NB4 (cell line): ENCODE results near the gene HTR2C.

ENCODE experiments used
- DNase-seq: peaks from one replicate; pipeline ENCODE4 v3.0.0; 2010; ENCODE audit warnings: low read depth
- H3K4me3 ChIP-seq: one replicate; pipeline ENCODE4 v1.5.1; 2011; ENCODE audit warnings: mild to moderate bottlenecking, low read depth, low read length, moderate library complexity
- MYC ChIP-seq: IDR thresholded peaks from 2 replicates; pipeline ENCODE4 v1.6.1; 2011; ENCODE audit warnings: low read depth, low read length
- POLR2A ChIP-seq: IDR thresholded peaks from 2 replicates; pipeline ENCODE4 v1.6.1; 2011; ENCODE audit warnings: mild to moderate bottlenecking; ENCODE audit not compliant: insufficient read length; ENCODE audit errors: extremely low read depth
- TF ChIP-seq, protein P1 (sequence below): IDR thresholded peaks from one replicate; pipeline ENCODE4 v1.5.1; 2012; ENCODE audit warnings: low read depth, low read length
- TF ChIP-seq, protein P2 (sequence below): IDR thresholded peaks from 2 replicates; pipeline ENCODE4 v1.6.1; 2011; ENCODE audit warnings: low read depth, low read length

HTR2C gene

DNA sequence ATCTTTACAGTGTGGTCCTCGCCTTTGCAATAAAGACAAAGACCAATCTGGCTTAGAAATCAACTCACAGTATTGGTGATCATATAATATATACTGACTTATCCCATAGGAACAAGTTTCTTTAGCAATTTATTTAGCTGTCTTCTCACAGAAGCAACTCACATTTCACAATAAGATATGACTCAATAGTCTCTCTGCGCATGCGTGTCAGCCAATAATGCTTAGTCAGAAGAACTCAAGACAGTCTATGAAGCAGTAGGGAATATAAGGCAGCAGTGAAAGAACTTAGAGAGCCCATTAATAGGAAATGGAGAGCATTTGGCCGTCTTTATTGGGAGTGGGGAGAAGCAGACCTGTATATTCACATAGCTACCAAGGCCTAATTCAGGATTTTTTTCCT, 216.8 kb downstream of the HTR2C start:
- TF ChIP-seq, protein P1, sequence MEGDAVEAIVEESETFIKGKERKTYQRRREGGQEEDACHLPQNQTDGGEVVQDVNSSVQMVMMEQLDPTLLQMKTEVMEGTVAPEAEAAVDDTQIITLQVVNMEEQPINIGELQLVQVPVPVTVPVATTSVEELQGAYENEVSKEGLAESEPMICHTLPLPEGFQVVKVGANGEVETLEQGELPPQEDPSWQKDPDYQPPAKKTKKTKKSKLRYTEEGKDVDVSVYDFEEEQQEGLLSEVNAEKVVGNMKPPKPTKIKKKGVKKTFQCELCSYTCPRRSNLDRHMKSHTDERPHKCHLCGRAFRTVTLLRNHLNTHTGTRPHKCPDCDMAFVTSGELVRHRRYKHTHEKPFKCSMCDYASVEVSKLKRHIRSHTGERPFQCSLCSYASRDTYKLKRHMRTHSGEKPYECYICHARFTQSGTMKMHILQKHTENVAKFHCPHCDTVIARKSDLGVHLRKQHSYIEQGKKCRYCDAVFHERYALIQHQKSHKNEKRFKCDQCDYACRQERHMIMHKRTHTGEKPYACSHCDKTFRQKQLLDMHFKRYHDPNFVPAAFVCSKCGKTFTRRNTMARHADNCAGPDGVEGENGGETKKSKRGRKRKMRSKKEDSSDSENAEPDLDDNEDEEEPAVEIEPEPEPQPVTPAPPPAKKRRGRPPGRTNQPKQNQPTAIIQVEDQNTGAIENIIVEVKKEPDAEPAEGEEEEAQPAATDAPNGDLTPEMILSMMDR: no peak
- TF ChIP-seq POLR2A (no peak), MYC (no peak)
- TF ChIP-seq, protein P2, sequence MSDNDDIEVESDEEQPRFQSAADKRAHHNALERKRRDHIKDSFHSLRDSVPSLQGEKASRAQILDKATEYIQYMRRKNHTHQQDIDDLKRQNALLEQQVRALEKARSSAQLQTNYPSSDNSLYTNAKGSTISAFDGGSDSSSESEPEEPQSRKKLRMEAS: no peak
- DNase-seq: peak; percentile 76
- no peak overlapping the region for H3K4me3 ChIP-seq

DNA sequence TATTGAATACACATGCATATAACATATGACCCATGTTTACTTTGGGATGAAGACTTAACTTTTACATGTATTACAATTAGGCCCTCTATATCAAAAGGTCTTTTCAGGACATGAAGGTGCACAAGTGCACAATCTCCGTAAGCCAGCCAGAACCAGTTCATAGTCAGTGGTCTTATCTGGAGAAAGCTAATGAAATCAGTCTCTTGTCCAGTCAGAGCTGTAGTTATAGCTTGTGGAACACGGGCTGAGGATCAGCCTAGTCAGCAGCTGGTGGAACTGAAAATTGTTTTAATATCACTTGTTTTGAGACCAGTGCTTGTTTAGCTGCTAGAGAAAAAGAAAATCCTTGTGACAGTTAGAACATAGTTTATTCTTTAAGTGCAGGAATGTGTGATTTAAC, 235.6 kb downstream of the HTR2C start:
- TF ChIP-seq, protein P1: no peak
- TF ChIP-seq POLR2A (no peak), MYC (no peak)
- TF ChIP-seq, protein P2: no peak
- no peak for DNase-seq
- H3K4me3 ChIP-seq: no peak overlapping the region

DNA sequence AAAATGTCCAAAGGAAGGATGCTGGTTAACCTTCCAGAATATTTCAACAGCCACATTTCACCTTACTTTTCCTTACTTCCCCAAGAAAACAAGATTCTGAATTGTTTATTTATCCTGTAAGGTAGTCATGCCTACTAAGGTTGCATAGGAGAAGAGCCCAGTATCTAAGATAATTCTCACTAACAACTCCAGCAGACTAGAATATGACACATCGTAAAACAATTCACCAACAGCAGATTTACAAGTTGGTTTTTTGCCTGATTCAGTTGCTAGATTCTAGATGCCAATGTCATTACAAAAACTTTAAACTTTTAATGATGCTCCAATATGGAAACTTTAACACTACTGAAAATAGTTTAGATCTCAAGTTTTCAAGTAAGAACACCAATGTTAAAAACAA, 257.2 kb downstream of the HTR2C start:
- no peak for DNase-seq
- TF ChIP-seq, protein P1: no peak
- TF ChIP-seq MYC (no peak), POLR2A (no peak)
- TF ChIP-seq, protein P2: no peak
- no peak overlapping the region for H3K4me3 ChIP-seq

DNA sequence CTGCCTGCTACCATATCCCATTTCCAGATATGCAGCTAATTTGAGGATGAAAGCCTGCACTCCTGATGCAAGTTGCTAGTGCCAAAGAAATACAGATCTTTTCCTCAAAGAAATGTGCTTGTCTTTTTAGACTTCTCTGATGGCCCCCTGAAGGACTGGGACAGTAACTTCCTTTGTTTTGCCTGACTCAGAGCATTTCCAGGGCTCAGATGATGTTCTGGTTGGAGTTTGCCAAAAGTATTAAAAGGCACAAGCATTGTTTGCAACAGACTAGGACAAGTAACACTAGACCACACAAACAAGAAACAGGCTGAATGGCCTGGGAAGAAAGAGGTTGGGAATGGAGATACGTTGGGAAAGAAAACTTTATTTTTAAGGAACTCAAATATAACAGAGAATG, 258.3 kb downstream of the HTR2C start:
- no peak overlapping the region for H3K4me3 ChIP-seq
- TF ChIP-seq, protein P1: no peak
- no peak for TF ChIP-seq MYC
- no peak for TF ChIP-seq POLR2A
- DNase-seq: no peak

DNA sequence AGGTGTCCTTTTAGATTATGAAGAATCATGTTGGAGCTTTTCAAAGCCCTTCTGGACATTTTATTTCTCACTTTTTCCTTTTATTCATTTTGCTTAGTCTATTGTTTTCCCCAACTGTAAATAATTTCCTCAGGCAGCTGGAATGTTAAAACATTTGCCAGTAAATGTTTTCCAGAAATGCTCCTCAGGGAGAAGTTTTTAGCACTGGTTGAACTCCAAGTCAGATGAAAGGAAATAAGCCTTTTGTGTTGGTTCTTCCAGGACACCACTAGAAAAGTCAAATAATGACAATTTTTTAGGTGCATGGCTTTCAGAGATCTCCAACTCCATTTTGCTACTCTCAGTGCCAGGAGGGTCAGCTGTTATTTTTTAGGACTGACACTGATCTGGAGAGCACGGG, 305.6 kb downstream of the HTR2C start:
- no peak for DNase-seq
- TF ChIP-seq, protein P2: no peak
- TF ChIP-seq, protein P1: no peak
- TF ChIP-seq MYC (no peak), POLR2A (no peak)
- H3K4me3 ChIP-seq: no peak overlapping the region

DNA sequence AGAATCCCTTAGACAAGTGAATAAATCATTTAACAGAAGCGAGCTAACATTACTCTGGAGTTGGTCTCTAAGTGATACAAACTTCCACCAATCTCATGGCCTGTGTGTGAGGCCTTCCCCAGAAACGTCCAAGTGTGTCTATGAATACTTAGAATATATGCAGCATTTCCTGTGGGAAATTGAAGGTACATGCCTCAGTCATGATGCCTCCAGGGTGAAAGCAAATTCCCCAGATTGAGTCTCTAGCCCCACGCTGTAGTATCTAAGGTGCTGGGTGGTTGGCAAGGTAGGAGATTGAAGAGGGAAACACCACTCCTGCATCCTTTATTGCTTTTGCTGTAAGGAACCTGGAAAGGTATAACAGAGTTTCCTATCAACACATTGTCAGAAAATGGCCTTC, 319.7 kb downstream of the HTR2C start:
- no peak for TF ChIP-seq MYC
- TF ChIP-seq, protein P2: no peak
- no peak for DNase-seq
- no peak overlapping the region for H3K4me3 ChIP-seq
